Stimulated activated CD4-positive, alpha-beta T cell treated with anti-CD3 and anti-CD28 coated beads, Interleukin-1b, Interleukin-23, amount 100 ng/mL, for 4 hours (primary cell): ENCODE results near the gene BAG3.
"Not testable (repeated sequence)": the region's sequence is repeated elsewhere in the genome, so short reads cannot be mapped to it uniquely, and the experiment has no call there.

ENCODE experiments used
- DNase-seq, 2 donors: peaks; one replicate each; pipeline ENCODE4 v3.0.0-alpha.2; 2020; ENCODE audit warnings: low read depth in 2 of 2

Gene BAG3

DNA sequence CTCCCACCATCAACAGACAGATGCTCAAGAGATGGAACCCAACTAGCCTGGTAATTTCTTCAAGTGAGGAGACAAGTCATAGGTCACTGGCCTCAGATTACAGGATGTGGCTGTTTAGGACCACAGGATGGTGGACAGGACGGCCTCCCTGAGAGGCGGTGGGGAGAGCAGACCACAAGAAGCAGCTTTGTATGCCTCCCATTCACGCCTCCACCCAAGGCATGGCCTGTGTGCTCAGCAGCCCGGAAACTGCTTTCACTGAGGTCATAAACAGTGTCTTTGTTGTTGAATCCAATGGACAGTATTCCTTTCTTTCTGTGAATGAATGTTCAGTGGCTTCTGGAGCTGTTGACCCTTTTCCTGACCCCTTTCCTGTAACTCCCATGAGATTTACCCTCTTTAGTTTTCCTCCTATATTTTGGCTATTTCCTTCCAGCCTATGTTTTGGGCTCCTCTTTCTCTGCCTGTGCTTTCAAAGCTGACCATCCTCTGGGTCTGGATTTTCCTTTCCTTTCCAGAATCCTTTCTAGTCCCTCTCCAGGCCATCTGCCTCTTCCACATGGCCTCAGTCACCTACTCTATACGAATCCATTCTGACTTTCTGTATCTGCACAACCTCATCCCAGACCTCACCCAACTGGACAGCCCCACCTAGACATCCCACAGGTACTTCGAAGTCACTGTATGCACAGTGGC, 42.2 kb downstream of the BAG3 start:
- no peak for DNase-seq

- DNase-seq: no peak
Observed at GRCh38 chr10:119694608-119695007, 43.4 kb downstream of the BAG3 start.

DNA sequence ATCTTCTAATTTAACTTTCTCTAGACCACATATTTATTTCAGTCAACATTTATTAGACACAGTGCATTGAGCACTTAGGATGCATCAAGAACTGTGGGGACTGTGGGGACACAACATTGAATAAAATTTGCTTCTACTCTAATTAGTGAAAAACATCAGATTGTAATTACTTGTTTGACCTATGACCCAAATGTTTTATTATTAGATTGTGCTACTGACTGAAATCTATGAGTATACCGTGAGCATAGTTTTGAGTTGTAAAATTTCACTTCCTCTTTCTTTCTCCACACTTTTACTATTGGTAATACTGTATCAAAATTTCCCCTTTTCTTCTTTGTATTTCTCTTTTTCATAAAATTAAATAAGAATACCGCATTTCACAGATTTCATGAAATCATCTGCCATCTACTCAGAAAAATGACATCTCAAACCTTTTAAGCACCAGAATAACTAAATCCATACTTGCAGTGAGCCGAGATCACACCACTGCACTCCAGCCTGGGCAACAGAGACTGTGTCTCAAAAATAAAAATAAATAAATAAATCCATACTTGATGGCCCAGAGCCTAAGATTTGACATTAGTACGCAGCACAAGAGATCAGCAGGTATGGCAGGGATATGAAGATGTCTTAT, 49.3 kb downstream of the BAG3 start:
- no peak for DNase-seq

DNA sequence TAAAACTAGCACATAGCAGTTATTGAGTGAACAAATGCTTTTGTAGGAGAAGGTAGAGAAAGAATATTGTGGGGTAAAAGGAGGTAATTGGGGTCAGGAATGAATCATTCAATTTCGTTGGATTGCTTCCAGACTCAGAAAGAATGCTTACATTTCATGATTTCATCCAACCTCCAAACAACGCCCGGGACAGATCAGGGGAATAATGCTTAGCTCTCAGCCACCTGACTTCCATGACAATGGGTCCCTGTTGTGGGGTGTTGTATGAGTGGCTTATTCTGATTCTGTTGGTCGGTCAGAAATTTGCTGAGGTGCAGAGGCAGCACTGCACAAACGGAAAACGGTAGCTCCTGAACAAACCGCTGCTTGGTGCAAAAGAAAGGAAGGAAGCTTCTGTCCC, 50.7 kb downstream of the BAG3 start:
- no peak for DNase-seq

- DNase-seq: no peak
Observed at GRCh38 chr10:119702583-119702982, 51.4 kb downstream of the BAG3 start.

GRCh38 chr10:119703903-119704508, 52.8 kb downstream of the BAG3 start:
- no peak for DNase-seq

GRCh38 chr10:119705434-119705831, 54.3 kb downstream of the BAG3 start:
- no peak for DNase-seq

- no peak for DNase-seq
Observed at GRCh38 chr10:119706521-119707278, 55.5 kb downstream of the BAG3 start.

GRCh38 chr10:119707331-119707730, 56.2 kb downstream of the BAG3 start:
- DNase-seq: peak in 1 of 2 donors; percentile 54

- DNase-seq: not testable (repeated sequence)
Observed at GRCh38 chr10:119710935-119711334, 59.8 kb downstream of the BAG3 start.

GRCh38 chr10:119713744-119714483, 62.7 kb downstream of the BAG3 start:
- no peak for DNase-seq

GRCh38 chr10:119714484-119714816, 63.3 kb downstream of the BAG3 start:
- DNase-seq: no peak

GRCh38 chr10:119715628-119716505, 64.7 kb downstream of the BAG3 start:
- no peak for DNase-seq

DNA sequence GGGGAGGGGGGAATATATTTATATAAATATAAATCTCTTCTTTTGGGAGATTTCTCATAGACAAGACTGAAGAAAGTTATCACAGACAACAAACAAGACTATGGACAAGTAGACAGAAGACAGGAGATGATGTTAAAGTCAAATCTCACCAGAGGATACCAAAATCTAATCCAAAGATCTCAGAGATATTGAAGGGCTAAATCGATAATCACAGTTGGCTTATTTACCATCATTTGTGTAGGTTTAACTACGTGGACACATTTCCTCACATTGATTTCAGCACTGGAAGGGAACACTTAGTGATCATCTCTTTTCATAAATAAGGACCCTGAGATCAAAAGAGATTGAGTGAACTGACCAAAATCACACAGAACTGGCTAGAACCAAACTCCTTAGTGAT, 72.0 kb downstream of the BAG3 start:
- no peak for DNase-seq

GRCh38 chr10:119723624-119724023, 72.4 kb downstream of the BAG3 start:
- DNase-seq: no peak

DNA sequence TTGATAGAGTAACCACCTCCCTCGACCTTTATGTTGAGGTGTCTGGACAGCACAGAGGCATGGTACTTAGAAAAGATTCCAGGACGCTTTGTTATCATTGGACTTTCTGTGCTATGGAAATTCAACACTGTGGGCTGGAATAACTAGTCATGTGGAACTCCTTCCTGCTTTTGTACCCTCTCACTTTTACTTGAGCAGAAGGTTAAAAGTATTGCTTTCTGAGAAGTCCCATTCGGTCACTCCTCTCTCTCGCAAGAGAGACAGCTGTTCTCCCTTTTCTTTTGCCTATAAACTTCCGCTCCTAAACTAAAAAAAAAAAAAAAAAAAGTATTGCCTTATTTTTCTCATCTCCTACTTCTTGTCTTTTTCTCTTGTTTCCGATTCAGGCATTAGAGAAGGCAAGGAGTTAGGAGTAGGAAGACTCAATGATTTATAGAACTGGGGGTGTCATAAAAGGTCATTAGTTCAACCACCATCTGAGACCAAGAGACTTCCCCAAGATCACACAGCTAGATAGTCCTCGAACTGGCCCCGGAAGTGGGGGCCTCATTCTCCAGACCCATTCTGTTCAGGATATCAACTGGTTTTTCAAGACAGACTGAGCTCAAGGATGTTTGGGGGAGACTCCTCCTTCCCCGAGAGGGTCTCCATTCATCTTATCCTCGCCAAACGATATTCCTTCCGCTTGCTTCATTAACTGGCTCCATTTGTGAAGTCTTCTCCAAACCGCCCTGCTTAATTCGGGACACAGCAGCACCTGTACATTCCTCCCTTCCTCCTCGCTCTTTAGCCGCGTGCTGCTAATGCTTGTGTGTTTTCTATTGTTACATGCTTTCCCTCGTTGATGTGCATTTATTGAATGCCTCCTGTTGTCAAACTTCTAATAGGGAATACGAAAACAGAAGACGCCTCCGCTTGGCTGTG, 73.7 kb downstream of the BAG3 start:
- DNase-seq: no peak

- no peak for DNase-seq
Observed at GRCh38 chr10:119725517-119725827, 74.3 kb downstream of the BAG3 start.

- DNase-seq: peak; percentile 100
Observed at GRCh38 chr10:119725828-119726675, 74.9 kb downstream of the BAG3 start, which contains the start of gene INPP5F. TSS of gene INPP5F (plus strand) at chr10:119726050. CDS start at chr10:119726263, 213 bp downstream.
